Skeletal muscle satellite cell (primary cell): ENCODE measurements around the gene CRLF3.

Experiments
- H3K27me3 ChIP-seq: 2 replicates; pipeline ENCODE4 v1.7.0; 2013; ENCODE audit warnings: low read length; ENCODE audit not compliant: control insufficient read depth, insufficient read depth
- H3K36me3 ChIP-seq: 2 replicates; pipeline ENCODE4 v1.7.0; 2013; ENCODE audit warnings: mild to moderate bottlenecking, control low read depth, low read length; ENCODE audit not compliant: insufficient read depth
- H3K4me1 ChIP-seq: 2 replicates; pipeline ENCODE4 v1.7.0; 2013; ENCODE audit warnings: low read length; ENCODE audit not compliant: control insufficient read depth, insufficient read depth
- H3K4me2 ChIP-seq: 2 replicates; pipeline ENCODE4 v1.7.0; 2013; ENCODE audit warnings: mild to moderate bottlenecking, low read length
- H3K4me3 ChIP-seq: 2 replicates; pipeline ENCODE4 v1.7.0; 2013; ENCODE audit warnings: low read length
- H3K9ac ChIP-seq: 2 replicates; pipeline ENCODE4 v1.7.0; 2013; ENCODE audit warnings: mild to moderate bottlenecking, low read depth, low read length, moderate library complexity
- H3K9me3 ChIP-seq: replicated peaks from 2 replicates; pipeline ENCODE4 v1.7.0; 2013; ENCODE audit warnings: mild to moderate bottlenecking, control low read depth, low read length

CRLF3 gene

DNA sequence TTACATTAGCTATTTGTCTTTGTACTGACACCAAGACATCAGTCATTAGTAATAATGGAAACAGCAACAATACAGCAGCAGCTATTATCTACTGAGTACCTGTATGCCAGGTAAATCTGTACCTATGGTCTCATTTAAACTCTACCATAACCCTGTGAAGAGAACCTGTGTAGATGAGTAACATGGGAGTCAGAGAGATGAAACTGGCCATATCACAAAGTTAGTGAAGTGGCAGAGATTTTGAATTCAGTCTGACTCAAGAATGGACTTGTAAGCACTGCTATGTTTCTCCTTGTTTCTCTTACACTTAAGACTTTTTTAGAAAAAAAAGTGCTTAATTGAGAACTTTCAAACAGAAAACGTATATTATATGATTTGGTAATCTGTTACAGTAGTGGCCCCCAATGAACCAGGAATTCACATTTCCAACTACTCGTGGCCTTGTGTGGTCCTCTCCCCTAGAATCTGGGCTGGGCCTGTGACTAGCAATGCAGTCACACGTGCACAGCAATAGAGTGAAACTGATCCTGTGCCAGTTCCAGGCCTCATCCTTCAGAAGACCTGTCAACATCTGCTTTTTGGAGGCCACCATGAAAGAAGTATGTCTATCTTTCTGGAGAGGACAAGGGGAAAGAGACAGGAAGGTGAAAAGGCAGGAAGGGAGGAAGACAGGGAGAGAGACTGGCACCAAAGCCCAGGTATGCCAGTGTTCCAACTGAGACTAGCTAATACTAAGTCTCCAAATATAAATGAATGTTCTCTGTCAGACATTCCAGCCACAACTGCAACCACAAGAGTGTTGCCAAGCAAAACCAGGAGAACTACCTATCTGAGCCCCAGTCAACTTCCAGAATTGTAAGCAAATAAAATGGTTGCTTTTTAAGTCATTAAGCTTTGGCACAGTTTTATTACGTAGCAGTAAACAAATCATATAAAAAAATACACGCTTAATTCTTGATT lies 12.0 kb downstream of the CRLF3 start:
- Histone ChIP-seq H3K9ac (no peak overlapping the region), H3K4me1 (peaks cover 14% of the 10 kb centered on the region), H3K4me2 (no peak overlapping the region), H3K4me3 (no peak overlapping the region), H3K9me3 (no peaks in the 10 kb centered on the region), H3K27me3 (no peaks in the 10 kb centered on the region), H3K36me3 (peaks cover 6% of the 10 kb centered on the region)

DNA sequence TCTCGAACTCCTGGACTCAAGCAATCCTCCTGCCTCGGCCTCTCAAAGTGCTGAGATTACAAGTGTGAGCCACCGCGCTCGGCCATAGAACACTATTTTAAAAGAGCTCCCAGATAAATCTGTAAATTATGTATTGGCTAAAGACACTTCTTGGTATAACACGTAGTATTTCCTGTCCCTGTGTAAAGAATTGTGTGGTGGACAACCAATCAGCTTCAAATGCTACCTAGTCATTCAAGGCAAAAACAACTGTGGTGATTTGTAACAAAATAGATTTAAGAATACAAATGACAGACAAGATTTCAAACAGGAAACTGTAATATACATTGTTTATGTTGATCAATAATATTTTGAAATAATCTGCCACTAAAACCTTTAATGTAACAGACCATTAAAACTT lies 14.6 kb downstream of the CRLF3 start:
- no peak overlapping the region for H3K9ac ChIP-seq
- H3K4me2 ChIP-seq = no peak overlapping the region
- H3K4me1 ChIP-seq = peaks cover 14% of the 10 kb centered on the region
- no peaks in the 10 kb centered on the region for H3K9me3 ChIP-seq
- H3K27me3 ChIP-seq = no peaks in the 10 kb centered on the region
- no peak overlapping the region for H3K4me3 ChIP-seq
- H3K36me3 ChIP-seq = peaks cover 6% of the 10 kb centered on the region

DNA sequence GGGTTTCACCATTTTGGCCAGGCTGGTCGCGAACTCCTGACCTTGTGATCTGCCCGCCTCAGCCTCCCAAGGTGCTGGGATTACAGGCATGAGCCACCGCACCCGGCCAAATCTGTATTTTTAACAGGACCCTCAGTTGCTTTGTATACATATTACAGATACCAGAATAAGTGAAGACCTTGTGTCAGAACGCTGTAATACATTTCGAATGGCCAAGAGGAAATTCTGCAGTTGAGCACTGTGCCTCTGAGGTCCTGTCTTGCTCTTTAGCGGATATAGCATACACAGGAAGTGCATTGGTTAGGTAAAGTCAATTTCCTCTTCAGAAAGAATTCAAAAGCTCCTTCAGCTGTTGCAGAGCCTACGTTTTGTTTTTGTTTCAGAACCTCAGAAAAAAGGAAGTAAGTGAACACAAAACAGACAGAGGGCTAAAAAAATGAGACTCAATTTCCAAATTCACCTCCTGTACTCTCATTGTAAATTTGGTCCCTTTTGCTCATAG lies 15.7 kb downstream of the CRLF3 start:
- no peak overlapping the region for H3K4me3 ChIP-seq
- H3K9ac ChIP-seq = no peak overlapping the region
- H3K27me3 ChIP-seq = no peaks in the 10 kb centered on the region
- H3K9me3 ChIP-seq = no peaks in the 10 kb centered on the region
- H3K4me2 ChIP-seq = no peak overlapping the region
- peaks cover 14% of the 10 kb centered on the region for H3K4me1 ChIP-seq
- peaks cover 6% of the 10 kb centered on the region for H3K36me3 ChIP-seq

DNA sequence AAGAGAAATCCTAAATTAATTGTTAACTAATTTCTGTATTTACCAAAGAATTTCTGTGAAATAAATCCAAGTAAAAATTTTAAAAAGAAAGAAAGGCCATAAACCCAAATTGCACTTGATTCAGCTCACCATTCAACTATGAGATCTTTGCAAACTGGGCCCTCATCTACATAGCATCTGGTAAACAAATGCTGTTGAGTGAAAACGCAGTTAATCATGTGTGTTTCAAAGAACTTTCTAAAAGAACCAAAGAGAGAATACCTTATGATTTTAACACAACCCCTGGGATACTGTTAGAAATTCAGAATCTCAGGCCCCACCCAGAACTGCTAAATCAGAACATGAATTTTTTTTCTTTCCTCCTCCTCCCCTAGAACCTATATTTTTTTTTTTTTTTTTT lies 16.6 kb downstream of the CRLF3 start:
- Histone ChIP-seq H3K36me3 (peaks cover 10% of the 10 kb centered on the region), H3K4me2 (no peak overlapping the region), H3K4me3 (no peak overlapping the region), H3K9ac (no peak overlapping the region), H3K9me3 (no peaks in the 10 kb centered on the region), H3K27me3 (no peaks in the 10 kb centered on the region), H3K4me1 (peaks cover 9% of the 10 kb centered on the region)

GRCh38 chr17:30805944-30806456 lies 18.5 kb downstream of the CRLF3 start:
- no peak overlapping the region for H3K4me3 ChIP-seq
- no peaks in the 10 kb centered on the region for H3K9me3 ChIP-seq
- H3K9ac ChIP-seq = no peak overlapping the region
- no peak overlapping the region for H3K4me2 ChIP-seq
- no peaks in the 10 kb centered on the region for H3K27me3 ChIP-seq
- peaks cover 19% of the 10 kb centered on the region for H3K36me3 ChIP-seq
- no peaks in the 10 kb centered on the region for H3K4me1 ChIP-seq

GRCh38 chr17:30801671-30802070 lies 22.8 kb downstream of the CRLF3 start:
- Histone ChIP-seq H3K27me3 (no peaks in the 10 kb centered on the region), H3K36me3 (peaks cover 23% of the 10 kb centered on the region), H3K4me3 (no peak overlapping the region), H3K9me3 (no peaks in the 10 kb centered on the region), H3K9ac (no peak overlapping the region), H3K4me2 (no peak overlapping the region), H3K4me1 (peaks cover 4% of the 10 kb centered on the region)

DNA sequence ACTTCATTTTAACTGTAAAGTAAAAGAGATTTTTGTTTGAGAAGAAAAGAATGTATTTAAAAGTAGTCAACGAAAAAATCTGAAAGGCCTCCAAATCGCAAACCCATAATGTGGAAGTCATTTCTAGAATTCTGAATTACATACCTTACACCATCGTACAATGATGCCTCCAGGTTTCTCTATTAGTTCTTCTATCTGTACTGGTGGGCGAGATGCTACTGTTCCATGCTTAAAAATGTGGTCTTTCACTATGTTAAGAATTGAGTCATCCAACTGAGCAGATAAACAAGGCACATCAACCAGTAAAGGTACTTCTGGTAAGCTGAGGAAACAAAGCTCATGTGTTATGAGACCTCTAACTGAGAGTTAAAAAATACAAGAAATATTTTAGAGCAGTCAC lies 28.5 kb downstream of the CRLF3 start:
- Histone ChIP-seq H3K4me2 (no peak overlapping the region), H3K9me3 (no peaks in the 10 kb centered on the region), H3K27me3 (no peaks in the 10 kb centered on the region), H3K4me3 (no peak overlapping the region), H3K4me1 (peaks cover 4% of the 10 kb centered on the region), H3K36me3 (peaks cover 36% of the 10 kb centered on the region), H3K9ac (no peak overlapping the region)

- Histone ChIP-seq H3K4me2 (no peak overlapping the region), H3K4me1 (no peaks in the 10 kb centered on the region), H3K36me3 (peaks cover 42% of the 10 kb centered on the region), H3K27me3 (no peaks in the 10 kb centered on the region), H3K9me3 (no peaks in the 10 kb centered on the region), H3K4me3 (no peak overlapping the region), H3K9ac (no peak overlapping the region)
These were observed 30.1 kb downstream of the CRLF3 start for GRCh38 chr17:30794372-30794771.

GRCh38 chr17:30793282-30793977 lies 31.1 kb downstream of the CRLF3 start:
- Histone ChIP-seq H3K27me3 (no peaks in the 10 kb centered on the region), H3K9ac (no peak overlapping the region), H3K9me3 (no peaks in the 10 kb centered on the region), H3K36me3 (peaks cover 42% of the 10 kb centered on the region), H3K4me1 (no peaks in the 10 kb centered on the region), H3K4me3 (no peak overlapping the region), H3K4me2 (no peak overlapping the region)

- no peak overlapping the region for H3K9ac ChIP-seq
- H3K9me3 ChIP-seq = no peaks in the 10 kb centered on the region
- H3K4me2 ChIP-seq = no peak overlapping the region
- H3K36me3 ChIP-seq = peaks cover 42% of the 10 kb centered on the region
- no peaks in the 10 kb centered on the region for H3K27me3 ChIP-seq
- no peak overlapping the region for H3K4me3 ChIP-seq
- no peaks in the 10 kb centered on the region for H3K4me1 ChIP-seq
These were observed 34.2 kb downstream of the CRLF3 start for GRCh38 chr17:30790279-30790678.

- Histone ChIP-seq H3K9me3 (no peaks in the 10 kb centered on the region), H3K4me2 (no peak overlapping the region), H3K4me1 (no peaks in the 10 kb centered on the region), H3K4me3 (no peak overlapping the region), H3K36me3 (peaks cover 40% of the 10 kb centered on the region), H3K9ac (no peak overlapping the region), H3K27me3 (no peaks in the 10 kb centered on the region)
These were observed 35.6 kb downstream of the CRLF3 start for GRCh38 chr17:30788918-30789317.
